ENCODE results near the gene PPP1R3D.
"Not testable (repeated sequence)": the region's sequence is repeated elsewhere in the genome, so short reads cannot be mapped to it uniquely, and the experiment has no call there.

Gene PPP1R3D

DNA sequence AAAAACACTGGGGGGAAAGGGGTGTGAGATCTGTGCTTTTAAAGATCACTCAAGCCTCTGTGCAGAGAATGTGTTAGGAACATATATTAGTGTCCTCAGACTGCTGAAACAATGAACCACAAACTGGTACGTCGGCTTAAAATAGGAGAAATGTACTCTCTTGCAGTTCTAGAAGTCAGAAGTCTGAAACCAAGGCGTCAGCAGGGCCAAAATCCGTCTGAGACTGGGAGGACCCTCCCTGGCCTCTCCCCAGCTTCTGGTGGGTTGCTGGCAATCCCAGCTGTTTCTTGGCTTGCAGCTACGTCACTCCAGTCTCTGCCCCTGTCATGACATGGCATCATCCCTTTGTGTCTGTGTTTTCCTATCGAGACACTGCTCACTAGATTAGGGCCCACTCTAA lies 22.1 kb upstream of the PPP1R3D start:
- in situ Hi-C loops (cut with MboI; ENCODE audit: low sequenced_read_pairs, unreplicated experiment): no loop called here
- no peak for DNase-seq (ENCODE audit: low spot score)
- no peak for TF ChIP-seq CTCF (IDR thresholded peaks at IDR 0.05; ENCODE audit: borderline replicate concordance, control extremely low read depth, extremely low read depth, insufficient read depth, missing control alignments)

DNA sequence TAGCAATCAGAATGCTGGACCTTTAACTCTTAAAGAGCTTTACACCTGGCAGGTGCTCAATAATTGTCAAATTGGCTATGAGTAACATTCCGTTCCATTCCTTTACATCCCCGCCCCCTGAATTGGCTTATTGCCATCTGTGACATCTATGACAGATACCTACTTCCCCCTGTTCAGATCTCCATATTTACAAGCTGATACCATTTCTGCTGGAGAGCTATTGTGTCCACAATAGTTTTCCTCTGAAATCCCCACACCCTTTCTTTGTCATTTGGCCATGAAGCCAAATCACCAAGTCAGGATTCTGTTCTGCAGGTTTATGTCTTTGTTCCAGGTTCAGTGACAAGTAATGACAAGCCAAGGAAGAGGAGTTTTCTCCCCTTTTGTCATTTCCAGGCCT lies 21.3 kb upstream of the PPP1R3D start:
- no peak for DNase-seq (ENCODE audit: low spot score)
- no peak for TF ChIP-seq CTCF (IDR thresholded peaks at IDR 0.05; ENCODE audit: borderline replicate concordance, control extremely low read depth, extremely low read depth, insufficient read depth, missing control alignments)
- in situ Hi-C loops (cut with MboI; ENCODE audit: low sequenced_read_pairs, unreplicated experiment): no loop called here

DNA sequence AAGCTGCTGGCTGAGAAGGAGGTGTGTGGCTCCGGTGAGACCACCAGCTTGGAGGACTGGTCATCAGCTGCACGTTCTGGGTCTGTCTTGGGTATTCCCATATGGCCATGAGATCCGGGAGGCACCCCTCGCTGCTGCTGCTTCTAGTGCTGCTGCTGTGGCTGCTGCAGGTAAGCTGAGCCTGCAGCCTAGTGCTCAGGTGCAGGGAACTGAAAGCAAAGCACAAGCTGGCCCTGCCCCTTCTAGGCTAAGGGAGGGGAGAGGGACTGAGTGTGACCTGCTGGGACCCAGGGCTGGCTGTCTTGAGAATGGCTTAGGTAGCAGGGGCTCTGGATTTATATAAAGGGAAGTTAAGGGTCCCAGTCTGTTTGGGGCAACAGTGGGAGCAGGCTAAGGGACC lies 18.5 kb upstream of the PPP1R3D start:
- in situ Hi-C loops (cut with MboI; ENCODE audit: low sequenced_read_pairs, unreplicated experiment): no loop called here
- DNase-seq (ENCODE audit: low spot score): no peak

DNA sequence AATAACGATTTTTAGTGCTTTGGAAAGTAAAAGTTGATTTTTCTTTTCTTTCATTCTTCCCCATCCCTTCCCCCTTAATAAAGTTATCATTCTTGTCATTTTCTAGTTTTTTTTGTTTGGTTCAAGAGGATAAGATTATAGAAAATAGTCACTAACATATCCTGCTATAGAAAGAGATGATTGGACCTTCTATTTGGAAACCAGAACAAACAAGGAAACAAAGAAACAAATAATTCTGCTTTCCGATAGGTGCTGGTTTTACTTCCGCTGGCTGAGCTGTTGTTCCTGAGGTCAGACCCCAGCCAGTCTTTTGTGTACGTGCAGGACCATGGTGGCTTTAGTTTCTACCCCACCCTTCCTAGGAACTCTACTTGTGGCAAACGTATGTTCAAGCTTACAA lies 18.0 kb upstream of the PPP1R3D start, which contains the start of gene CDH26:
CDH26 (plus strand) TSS at position 301 of the 400 bp plus-strand sequence. CDS start 304 bp downstream, outside the sequence.
- in situ Hi-C loops (cut with MboI; ENCODE audit: low sequenced_read_pairs, unreplicated experiment): no loop called here
- TF ChIP-seq CTCF (IDR thresholded peaks at IDR 0.05; ENCODE audit: borderline replicate concordance, control extremely low read depth, extremely low read depth, insufficient read depth, missing control alignments): no peak

More for the DNA sequence above, 18.5 kb upstream of the PPP1R3D start:
- no peak for TF ChIP-seq CTCF (IDR thresholded peaks at IDR 0.05; ENCODE audit: borderline replicate concordance, control extremely low read depth, extremely low read depth, insufficient read depth, missing control alignments)

GRCh38 chr20:59957568-59957967 lies 17.5 kb upstream of the PPP1R3D start:
- in situ Hi-C loops (cut with MboI; ENCODE audit: low sequenced_read_pairs, unreplicated experiment); DNase-seq (ENCODE audit: low spot score): not testable (repeated sequence)

More for the DNA sequence above, 18.0 kb upstream of the PPP1R3D start, which contains the start of gene CDH26:
- DNase-seq (ENCODE audit: low spot score): no peak

DNA sequence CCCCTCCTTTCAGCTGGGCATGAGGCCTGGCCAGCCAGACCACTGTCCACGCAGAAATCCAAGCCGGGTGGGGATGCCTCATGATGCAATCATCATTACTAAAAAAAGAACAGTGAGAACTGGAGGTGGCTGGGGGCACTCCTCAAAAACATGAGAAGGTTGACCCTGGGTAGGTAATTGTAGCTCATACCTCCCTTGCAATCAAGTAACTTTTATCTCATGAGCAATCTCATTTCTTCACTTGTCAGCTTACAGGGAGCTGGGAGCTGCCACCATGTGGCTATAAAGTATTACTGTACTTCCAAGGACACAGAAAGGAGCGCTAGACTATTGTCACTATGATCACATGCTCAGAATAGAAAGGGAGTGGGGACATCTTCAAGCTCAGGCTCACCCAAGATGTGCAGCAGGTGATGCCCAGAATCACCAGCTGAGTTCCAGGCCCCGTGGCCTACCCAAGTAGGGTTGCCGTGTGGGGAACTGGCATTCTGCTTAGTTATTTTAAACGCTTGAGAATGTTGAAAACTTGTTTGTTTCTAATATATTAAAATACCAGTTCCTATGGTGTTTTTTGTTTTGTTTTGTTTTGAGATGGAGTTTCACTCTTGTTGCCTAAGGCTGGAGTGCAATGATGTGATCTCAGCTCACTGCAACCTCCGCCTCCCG lies 15.2 kb upstream of the PPP1R3D start:
- DNase-seq (ENCODE audit: low spot score): peak; percentile 38
- TF ChIP-seq CTCF (IDR thresholded peaks at IDR 0.05; ENCODE audit: borderline replicate concordance, control extremely low read depth, extremely low read depth, insufficient read depth, missing control alignments): no peak
- in situ Hi-C loops (cut with MboI; ENCODE audit: low sequenced_read_pairs, unreplicated experiment): no loop called here

GRCh38 chr20:59954718-59955117 lies 14.6 kb upstream of the PPP1R3D start:
- no peak for TF ChIP-seq CTCF (IDR thresholded peaks at IDR 0.05; ENCODE audit: borderline replicate concordance, control extremely low read depth, extremely low read depth, insufficient read depth, missing control alignments)
- DNase-seq (ENCODE audit: low spot score): no peak
- in situ Hi-C loops (cut with MboI; ENCODE audit: low sequenced_read_pairs, unreplicated experiment): no loop called here
